Adrenal gland (tissue), 12 donors: ENCODE measurements around the gene PSAPL1. TPM values are rescaled to one million over a fixed set of nuclear protein-coding genes. Genes with fewer than 3 reads are reported as not detected.

ENCODE experiments used
- DNase-seq, 7 donors: peaks; one replicate each; pipeline ENCODE4 v3.0.0-alpha.2; 2019 to 2020
- H3K27ac ChIP-seq, 5 donors: fragments of 200-600 bp; sonication (generic) in 4 of 5; 1 replicate in 3 of 5; 2 replicates in 2 of 5; pipeline versions ENCODE4 v1.5.1 to v1.8.0; 2016 to 2020; ENCODE audit warnings: mild to moderate bottlenecking in 1 of 5
- H3K27me3 ChIP-seq: fragments of 200-600 bp; 2 replicates; pipeline ENCODE4 v1.8.0; 2021
- H3K36me3 ChIP-seq, 2 donors: fragments of 200-600 bp; replicated peaks in 1 of 2; 1 replicate in 1 of 2; 2 replicates in 1 of 2; pipeline versions ENCODE4 v1.5.1 to v1.8.0; 2018 to 2022
- H3K4me1 ChIP-seq, 2 donors: fragments of 200-600 bp; replicated peaks in 1 of 2; 1 replicate in 1 of 2; 2 replicates in 1 of 2; pipeline versions ENCODE4 v1.5.1 to v1.8.0; 2018 to 2021
- H3K4me3 ChIP-seq, 4 donors: fragments of 200-600 bp; sonication (generic) in 3 of 4; one replicate each; pipeline ENCODE4 v1.5.1; 2016 to 2018
- H3K9me3 ChIP-seq, 3 donors: fragments of 200-600 bp; sonication (generic) in 1 of 3; replicated peaks in 1 of 3; 1 replicate in 2 of 3; 2 replicates in 1 of 3; pipeline versions ENCODE4 v1.5.1 to v1.8.0; 2016 to 2021
- CTCF ChIP-seq, 6 experiments: fragments of 450-650 bp in 4 of 6; fragments of 200-600 bp in 2 of 6; sonication (generic) in 1 of 6; IDR thresholded peaks; 1 replicate in 5 of 6; 2 replicates in 1 of 6; pipeline versions ENCODE4 v1.5.1 to v1.8.0; 2016 to 2021; ENCODE audit warnings: antibody characterized with exemption in 6 of 6, mild to moderate bottlenecking in 2 of 6, moderate library complexity in 1 of 6
- POLR2A ChIP-seq, 2 donors: fragments of 450-650 bp; IDR thresholded peaks; one replicate each; pipeline ENCODE4 v1.6.1; 2017; ENCODE audit warnings: antibody characterized with exemption in 2 of 2, mild to moderate bottlenecking in 2 of 2, moderate library complexity in 1 of 2
- WGBS, 4 donors: extraction: QIAGEN DNeasy Blood & Tissue Kit in 2 of 4; methylation state at CpG; one replicate each; pipeline versions ENCODE4 v1.1.5 to v1.1.7; 2013 to 2017; 5-methylcytosine and 5-hydroxymethylcytosine counted together
- intact Hi-C, 2 donors: fragments of 100-400 bp; cut with DNase I; formaldehyde crosslinking; loops; one replicate each; pipeline versions ENCODE4 v1.14.1 to v1.15.0; 2022 to 2023
- polyA plus RNA-seq, 3 donors: library from polyadenylated mRNA; stranded (reverse); fragments of 200-250 nt in 2 of 3; fragments of 350-450 nt in 1 of 3; fragmentation: Illumina TruSeq in 1 of 3; extraction: RNeasy Lipid Tissue Mini Kit (QIAGEN cat#74804) in 1 of 3; gene quantifications; one replicate each; pipeline ENCODE4 v1.2.3, GENCODE V29; 2013 to 2014
- total RNA-seq, 9 donors: library from RNA; depleted of rRNA in 4 of 9; stranded (reverse); fragments of >200 nt in 4 of 9; fragments of 120-200 nt in 1 of 9; fragmentation: NEBNext Ultra II Directional in 1 of 9; extraction: Animal tissue kit (Norgen Biotek cat#: 25700) in 1 of 9; gene quantifications; one replicate each; pipeline versions ENCODE4 v1.1.0 to v1.2.4, GENCODE V29; 2013 to 2023
- donor health status: healthy with polysubstance abuse.
- donor health status: Bipolar disorder and iron deficiency.
- donor health status: DM: yes; HTN: yes; CAD: no.
- donor health status: DM: no; HTN: no; CAD: no.
- donor health status: DM: no; HTN: no; CAD: no.
- donor health status: DM: yes; HTN: yes; CAD: no.

Gene PSAPL1
- total and polyA plus RNA-seq, 12 donors = 0.03 to 0.08 TPM; not detected in 10

DNA sequence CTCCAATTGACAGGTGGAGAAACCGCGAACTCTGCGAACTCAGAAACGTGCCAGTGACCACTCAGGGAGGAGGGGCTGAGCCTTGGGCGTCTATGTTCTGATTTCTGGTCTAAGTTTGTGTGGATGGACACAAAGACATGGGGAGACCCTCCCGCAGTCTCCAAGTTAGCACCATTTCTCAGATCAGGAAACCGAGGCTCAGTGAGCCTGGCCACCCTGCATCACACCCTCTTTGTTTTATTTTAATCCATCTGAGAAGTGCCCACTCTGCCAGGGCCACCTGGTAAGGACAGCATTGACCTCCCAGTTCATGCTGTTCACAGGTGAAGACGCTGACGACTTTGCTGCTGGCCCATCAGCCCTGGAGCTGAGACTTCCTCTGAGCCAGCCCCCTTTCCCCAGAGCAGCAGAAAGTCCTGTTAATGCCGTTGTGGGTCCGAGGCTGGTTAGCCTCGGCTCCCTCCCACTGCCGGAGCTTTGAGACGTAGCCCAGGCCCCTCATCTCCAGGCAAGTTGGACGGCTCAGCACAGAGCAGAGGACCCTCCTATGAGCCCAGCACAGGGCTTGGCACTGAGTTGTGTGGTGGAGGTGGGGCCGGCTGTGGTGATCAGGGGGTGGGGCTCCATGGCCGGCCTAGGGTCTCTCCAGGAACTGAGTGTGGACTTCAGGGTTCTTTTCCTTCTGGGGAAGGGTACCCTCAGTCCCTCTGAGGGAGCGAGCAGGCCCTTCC lies 43.7 kb downstream of the PSAPL1 start:
- no peak overlapping the region for H3K27ac ChIP-seq
- 73 to 85% (median 84%) methylated on average over 11 to 18 of the region's 18 CpGs for WGBS, 4 donors
- peaks cover 7% of the 10 kb centered on the region for H3K27me3 ChIP-seq
- no peaks in the 10 kb centered on the region for H3K36me3 ChIP-seq
- H3K4me3 ChIP-seq = no peak overlapping the region
- no peaks in the 10 kb centered on the region for H3K9me3 ChIP-seq
- intact Hi-C loops = no loop called here
- TF ChIP-seq POLR2A (IDR thresholded peaks at IDR 0.05) (no peak), CTCF (IDR thresholded peaks at IDR 0.05) (no peak)
- peak in 1 of 7 donors; percentile 28 for DNase-seq
- H3K4me1 ChIP-seq = no peaks in the 10 kb centered on the region

DNA sequence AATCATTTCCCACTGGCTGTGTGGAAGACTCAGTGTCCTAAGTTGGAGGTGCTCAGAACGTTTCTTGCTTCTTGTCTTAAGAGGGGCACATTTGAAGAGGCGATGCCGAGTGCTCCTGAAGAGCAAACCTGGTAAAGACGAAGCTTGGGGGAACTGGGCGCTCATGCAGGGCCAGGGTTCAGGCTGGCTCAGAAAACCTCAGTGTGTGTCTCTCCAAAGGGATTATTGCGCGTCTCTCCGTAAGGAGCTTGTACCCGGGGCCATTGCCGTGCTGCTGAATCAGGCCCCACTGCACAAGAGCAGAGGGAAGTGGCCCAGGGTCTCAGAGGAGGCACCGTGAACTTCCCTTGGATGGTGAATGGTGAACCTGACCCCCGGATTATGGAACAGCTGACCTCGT lies 44.4 kb downstream of the PSAPL1 start:
- Histone ChIP-seq H3K4me1 (no peaks in the 10 kb centered on the region), H3K4me3 (no peak overlapping the region), H3K27ac (no peak overlapping the region), H3K36me3 (no peaks in the 10 kb centered on the region), H3K9me3 (no peaks in the 10 kb centered on the region), H3K27me3 (peaks cover 2% of the 10 kb centered on the region)
- DNase-seq = peak in 1 of 7 donors; percentile 28
- TF ChIP-seq CTCF (IDR thresholded peaks at IDR 0.05) (no peak), POLR2A (IDR thresholded peaks at IDR 0.05) (no peak)
- 83 to 91% (median 85%) methylated on average over 13 of the region's 13 CpGs for WGBS, 4 donors
- intact Hi-C loops = no loop called here

GRCh38 chr4:7389719-7390118 lies 45.0 kb downstream of the PSAPL1 start:
- no peak overlapping the region for H3K4me3 ChIP-seq
- no peaks in the 10 kb centered on the region for H3K27me3 ChIP-seq
- no peak for TF ChIP-seq CTCF (IDR thresholded peaks at IDR 0.05)
- no peak for TF ChIP-seq POLR2A (IDR thresholded peaks at IDR 0.05)
- no peak overlapping the region for H3K27ac ChIP-seq
- intact Hi-C loops = no loop called here
- H3K4me1 ChIP-seq = no peaks in the 10 kb centered on the region
- DNase-seq = peak in 1 of 7 donors; percentile 28
- no peaks in the 10 kb centered on the region for H3K9me3 ChIP-seq
- H3K36me3 ChIP-seq = no peaks in the 10 kb centered on the region
- WGBS, 4 donors = 41 to 51% (median 47%) methylated on average over 10 to 12 of the region's 12 CpGs

DNA sequence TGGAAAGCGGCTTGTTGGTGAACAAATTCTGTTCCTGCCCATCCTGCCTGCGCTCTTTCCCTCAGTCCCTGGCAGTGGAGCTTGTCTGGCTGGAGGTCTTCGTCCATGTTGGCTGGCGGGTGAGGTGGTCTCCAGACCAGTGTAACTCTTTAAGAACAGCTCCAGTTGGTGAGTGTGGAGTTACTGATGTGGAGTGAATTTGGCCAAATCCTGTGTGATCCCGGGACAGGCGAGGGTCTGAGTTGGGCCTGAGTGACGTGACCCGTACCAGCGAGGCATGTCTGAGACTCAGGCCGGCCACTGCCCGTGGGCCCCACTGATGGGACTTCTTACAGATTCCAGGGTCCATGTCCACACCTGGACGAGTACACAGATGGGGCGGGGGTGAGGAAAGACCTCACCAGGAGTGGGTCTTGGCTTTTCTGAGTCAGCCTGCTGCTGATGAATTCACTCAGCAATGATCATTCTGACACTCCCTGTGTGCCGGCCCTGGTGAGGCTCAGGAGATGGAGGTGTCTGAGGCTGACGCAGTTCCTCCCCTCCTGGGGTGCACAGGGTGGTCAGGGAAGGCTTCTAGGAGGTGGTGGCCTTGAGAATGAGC lies 45.5 kb downstream of the PSAPL1 start:
- no peaks in the 10 kb centered on the region for H3K27me3 ChIP-seq
- no peak for TF ChIP-seq POLR2A (IDR thresholded peaks at IDR 0.05)
- no peak for TF ChIP-seq CTCF (IDR thresholded peaks at IDR 0.05)
- H3K4me1 ChIP-seq = no peaks in the 10 kb centered on the region
- no peak overlapping the region for H3K4me3 ChIP-seq
- 86 to 99% (median 90%) methylated on average over 7 to 15 of the region's 15 CpGs for WGBS, 4 donors
- no peaks in the 10 kb centered on the region for H3K36me3 ChIP-seq
- intact Hi-C loops = no loop called here
- H3K9me3 ChIP-seq = no peaks in the 10 kb centered on the region
- DNase-seq = peak in 1 of 7 donors; percentile 24
- no peak overlapping the region for H3K27ac ChIP-seq
